WTC11 (cell line): ENCODE measurements around the gene KAZN. TPM values are rescaled to one million over a fixed set of nuclear protein-coding genes. Genes with fewer than 3 reads are reported as not detected.
A peak's percentile ranks its signal among the peaks of the same experiment; 100 is the strongest.

Experiments used
- ATAC-seq: fragments of 200-7000 bp; cut with Tn5 transposase; 2 replicates; pipeline ENCODE4 v1.10.0; 2021; ENCODE audit warnings: mild to moderate bottlenecking, moderate library complexity
- CTCF ChIA-PET: fragments of 300-600 bp; sonication (Branson Sonifier 250); formaldehyde crosslinking; loops from one replicate; lab custom pipeline; 2021; ENCODE audit warnings: antibody characterized with exemption; lab: Charles Lee
- POLR2A ChIA-PET: fragments of 350-600 bp; sonication (Branson Sonifier 250); formaldehyde crosslinking; loops from one replicate; lab custom pipeline; 2021; ENCODE audit warnings: antibody characterized with exemption; lab: Charles Lee
- DNase-seq: peaks from one replicate; pipeline ENCODE4 v3.0.0; 2021; ENCODE audit warnings: low spot score
- H3K27ac Mint-ChIP-seq: 2 replicates; pipeline ENCODE4 v1.8.0; 2021; ENCODE audit warnings: mixed read lengths
- H3K27me3 Mint-ChIP-seq: 2 replicates; pipeline ENCODE4 v1.8.0; 2021; ENCODE audit warnings: low read depth, mild to moderate bottlenecking, moderate library complexity, mixed read lengths
- H3K36me3 Mint-ChIP-seq: 2 replicates; pipeline ENCODE4 v1.8.0; 2021; ENCODE audit warnings: mixed read lengths
- H3K4me1 Mint-ChIP-seq: 2 replicates; pipeline ENCODE4 v1.8.0; 2022; ENCODE audit warnings: mixed read lengths
- H3K4me3 Mint-ChIP-seq: 2 replicates; pipeline ENCODE4 v1.8.0; 2021; ENCODE audit warnings: mild to moderate bottlenecking, moderate library complexity, mixed read lengths
- H3K9me3 Mint-ChIP-seq: 2 replicates; pipeline ENCODE4 v1.8.0; 2021; ENCODE audit warnings: mixed read lengths
- ARID4B ChIP-seq: sonication (generic); formaldehyde crosslinking; IDR thresholded peaks from 2 replicates; pipeline ENCODE4 v1.8.0; 2023; ENCODE audit warnings: missing genetic modification reagents, mild to moderate bottlenecking, borderline replicate concordance
- CBFB ChIP-seq: sonication (generic); formaldehyde crosslinking; IDR thresholded peaks from 2 replicates; pipeline ENCODE4 v1.8.1; 2022; ENCODE audit warnings: mild to moderate bottlenecking, low read depth, missing genetic modification reagents
- HMGXB4 ChIP-seq: sonication (generic); formaldehyde crosslinking; IDR thresholded peaks from 2 replicates; pipeline ENCODE4 v1.8.1; 2023; ENCODE audit warnings: mild to moderate bottlenecking, moderate library complexity, missing genetic modification reagents
- MAX ChIP-seq: sonication (generic); formaldehyde crosslinking; IDR thresholded peaks from 2 replicates; pipeline ENCODE4 v1.8.0; 2022; ENCODE audit warnings: mild to moderate bottlenecking, missing genetic modification reagents
- PRDM15 ChIP-seq: sonication (generic); formaldehyde crosslinking; IDR thresholded peaks from 2 replicates; pipeline ENCODE4 v1.8.0; 2022; ENCODE audit warnings: missing genetic modification reagents
- SMAD3 ChIP-seq: sonication (generic); formaldehyde crosslinking; IDR thresholded peaks from 2 replicates; pipeline ENCODE4 v1.8.0; 2022; ENCODE audit warnings: missing genetic modification reagents, mild to moderate bottlenecking, borderline replicate concordance
- TCF7 ChIP-seq: sonication (generic); formaldehyde crosslinking; IDR thresholded peaks from 2 replicates; pipeline ENCODE4 v1.8.0; 2022; ENCODE audit warnings: mild to moderate bottlenecking, low read depth, missing genetic modification reagents, moderate library complexity
- TEAD1 ChIP-seq: sonication (generic); formaldehyde crosslinking; IDR thresholded peaks from 2 replicates; pipeline ENCODE4 v1.8.0; 2022; ENCODE audit warnings: mild to moderate bottlenecking, missing genetic modification reagents
- USF2 ChIP-seq: sonication (generic); formaldehyde crosslinking; IDR thresholded peaks from 2 replicates; pipeline ENCODE4 v1.8.1; 2023; ENCODE audit warnings: mild to moderate bottlenecking, missing genetic modification reagents, moderate library complexity
- total RNA-seq: library from RNA; stranded (reverse); gene quantifications from 3 replicates; pipeline ENCODE4 v1.2.3, GENCODE V29; 2021

The KAZN gene
- total RNA-seq, 1 experiment from 2014 or later: 19.9 TPM

- Mint-ChIP-seq H3K27ac (peak overlapping the region; percentile 61; the same call in 1 of the 2 replicates), H3K4me1 (peaks cover 83% of the 10 kb centered on the region)
- ATAC-seq: peak; percentile 58
These were observed 184.5 kb downstream of the KAZN start for GRCh38 chr1:14782741-14783591.

GRCh38 chr1:14783592-14783886 lies 185.1 kb downstream of the KAZN start:
- POLR2A ChIA-PET: no interaction called here
- DNase-seq (no peak), ATAC-seq (no peak)
- H3K27me3 Mint-ChIP-seq: no peaks in the 10 kb centered on the region
- H3K4me3 Mint-ChIP-seq: no peak overlapping the region
- CTCF ChIA-PET: interaction anchor here (1.0 to 1.1 kb wide), 2 partner anchors 21 to 263 kb away, joined by 4 read pairs; no protein-coding TSS in a partner anchor
- TF ChIP-seq SMAD3 (CRISPR knock-in tag) (no peak), USF2 (CRISPR knock-in tag) (no peak), HMGXB4 (no peak), PRDM15 (CRISPR knock-in tag) (no peak), TCF7 (CRISPR knock-in tag) (no peak)
- peaks cover 83% of the 10 kb centered on the region for H3K4me1 Mint-ChIP-seq
- H3K27ac Mint-ChIP-seq: peak overlapping the region; percentile 61; the same call in 1 of the 2 replicates
- H3K9me3 Mint-ChIP-seq: no peaks in the 10 kb centered on the region
- no peaks in the 10 kb centered on the region for H3K36me3 Mint-ChIP-seq

More at GRCh38 chr1:14782741-14783591, 184.5 kb downstream of the KAZN start:
- no peak for DNase-seq
- POLR2A ChIA-PET: interaction anchor here (0.6 kb wide), 1 partner anchor 1047 kb away, joined by 3 read pairs; no protein-coding TSS in a partner anchor
- Mint-ChIP-seq H3K36me3 (no peaks in the 10 kb centered on the region), H3K4me3 (no peak overlapping the region)
- TF ChIP-seq TEAD1 (no peak), CBFB (CRISPR knock-in tag) (no peak), SMAD3 (CRISPR knock-in tag) (no peak)
- TF ChIP-seq, all 79 proteins: peak for 0
- CTCF ChIA-PET: interaction anchor here (0.7 to 1.1 kb wide), 6 partner anchors 20 to 817 kb away, joined by 3 to 6 read pairs (median 4); no protein-coding TSS in a partner anchor
- H3K27me3 Mint-ChIP-seq: no peaks in the 10 kb centered on the region
- H3K9me3 Mint-ChIP-seq: no peaks in the 10 kb centered on the region

GRCh38 chr1:14784790-14785773 lies 186.6 kb downstream of the KAZN start:
- no peaks in the 10 kb centered on the region for H3K36me3 Mint-ChIP-seq
- no peak overlapping the region for H3K4me3 Mint-ChIP-seq
- ATAC-seq: no peak
- H3K9me3 Mint-ChIP-seq: no peaks in the 10 kb centered on the region
- ChIA-PET CTCF (interaction anchor here (0.6 to 3.6 kb wide), 4 partner anchors 7 to 234 kb away, joined by 3 to 31 read pairs (median 4); no protein-coding TSS in a partner anchor), POLR2A (no interaction called here)
- H3K27me3 Mint-ChIP-seq: no peaks in the 10 kb centered on the region
- no peak for DNase-seq
- H3K27ac Mint-ChIP-seq: no peak overlapping the region
- no peak for TF ChIP-seq ARID4B
- no peak for TF ChIP-seq MAX (CRISPR knock-in tag)
- H3K4me1 Mint-ChIP-seq: peaks cover 77% of the 10 kb centered on the region
